HL-60 (cell line): ENCODE results near the gene MDFIC.

Source experiments
- GABPA ChIP-seq: IDR thresholded peaks from 2 replicates; pipeline ENCODE4 v1.6.1; 2012; ENCODE audit warnings: low read depth
- TF ChIP-seq, protein P1 (sequence below): IDR thresholded peaks from one replicate; pipeline ENCODE4 v1.5.1; 2011; ENCODE audit warnings: low read length, control low read depth, inconsistent platforms; ENCODE audit not compliant: insufficient read depth
- TF ChIP-seq, protein P2 (sequence below): IDR thresholded peaks from 2 replicates; pipeline ENCODE4 v1.6.1; 2012; ENCODE audit warnings: low read depth; ENCODE audit not compliant: insufficient replicate concordance

DNA sequence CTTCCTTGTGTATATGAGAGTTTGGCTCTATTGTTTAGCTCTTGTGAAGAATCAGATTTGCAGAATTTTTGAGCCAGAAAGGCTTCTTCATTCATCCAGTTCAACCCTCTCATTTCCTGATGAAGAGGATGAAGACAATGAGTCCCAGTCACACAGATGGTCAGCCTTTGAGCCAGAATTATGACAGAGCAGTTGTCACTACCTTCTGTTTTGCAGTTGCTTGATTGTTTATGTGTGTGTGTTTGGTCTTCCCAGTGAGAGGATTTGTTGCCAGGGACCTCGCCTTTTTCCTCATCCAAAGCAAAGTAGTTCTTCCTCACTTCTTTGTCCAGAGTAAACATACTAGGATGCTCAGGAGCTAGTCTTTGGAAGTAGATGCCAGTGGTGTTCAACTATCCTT is 15.6 kb downstream of the MDFIC start:
- TF ChIP-seq, protein P1, sequence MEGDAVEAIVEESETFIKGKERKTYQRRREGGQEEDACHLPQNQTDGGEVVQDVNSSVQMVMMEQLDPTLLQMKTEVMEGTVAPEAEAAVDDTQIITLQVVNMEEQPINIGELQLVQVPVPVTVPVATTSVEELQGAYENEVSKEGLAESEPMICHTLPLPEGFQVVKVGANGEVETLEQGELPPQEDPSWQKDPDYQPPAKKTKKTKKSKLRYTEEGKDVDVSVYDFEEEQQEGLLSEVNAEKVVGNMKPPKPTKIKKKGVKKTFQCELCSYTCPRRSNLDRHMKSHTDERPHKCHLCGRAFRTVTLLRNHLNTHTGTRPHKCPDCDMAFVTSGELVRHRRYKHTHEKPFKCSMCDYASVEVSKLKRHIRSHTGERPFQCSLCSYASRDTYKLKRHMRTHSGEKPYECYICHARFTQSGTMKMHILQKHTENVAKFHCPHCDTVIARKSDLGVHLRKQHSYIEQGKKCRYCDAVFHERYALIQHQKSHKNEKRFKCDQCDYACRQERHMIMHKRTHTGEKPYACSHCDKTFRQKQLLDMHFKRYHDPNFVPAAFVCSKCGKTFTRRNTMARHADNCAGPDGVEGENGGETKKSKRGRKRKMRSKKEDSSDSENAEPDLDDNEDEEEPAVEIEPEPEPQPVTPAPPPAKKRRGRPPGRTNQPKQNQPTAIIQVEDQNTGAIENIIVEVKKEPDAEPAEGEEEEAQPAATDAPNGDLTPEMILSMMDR, result no peak
- no peak for TF ChIP-seq GABPA
- TF ChIP-seq, protein P2, sequence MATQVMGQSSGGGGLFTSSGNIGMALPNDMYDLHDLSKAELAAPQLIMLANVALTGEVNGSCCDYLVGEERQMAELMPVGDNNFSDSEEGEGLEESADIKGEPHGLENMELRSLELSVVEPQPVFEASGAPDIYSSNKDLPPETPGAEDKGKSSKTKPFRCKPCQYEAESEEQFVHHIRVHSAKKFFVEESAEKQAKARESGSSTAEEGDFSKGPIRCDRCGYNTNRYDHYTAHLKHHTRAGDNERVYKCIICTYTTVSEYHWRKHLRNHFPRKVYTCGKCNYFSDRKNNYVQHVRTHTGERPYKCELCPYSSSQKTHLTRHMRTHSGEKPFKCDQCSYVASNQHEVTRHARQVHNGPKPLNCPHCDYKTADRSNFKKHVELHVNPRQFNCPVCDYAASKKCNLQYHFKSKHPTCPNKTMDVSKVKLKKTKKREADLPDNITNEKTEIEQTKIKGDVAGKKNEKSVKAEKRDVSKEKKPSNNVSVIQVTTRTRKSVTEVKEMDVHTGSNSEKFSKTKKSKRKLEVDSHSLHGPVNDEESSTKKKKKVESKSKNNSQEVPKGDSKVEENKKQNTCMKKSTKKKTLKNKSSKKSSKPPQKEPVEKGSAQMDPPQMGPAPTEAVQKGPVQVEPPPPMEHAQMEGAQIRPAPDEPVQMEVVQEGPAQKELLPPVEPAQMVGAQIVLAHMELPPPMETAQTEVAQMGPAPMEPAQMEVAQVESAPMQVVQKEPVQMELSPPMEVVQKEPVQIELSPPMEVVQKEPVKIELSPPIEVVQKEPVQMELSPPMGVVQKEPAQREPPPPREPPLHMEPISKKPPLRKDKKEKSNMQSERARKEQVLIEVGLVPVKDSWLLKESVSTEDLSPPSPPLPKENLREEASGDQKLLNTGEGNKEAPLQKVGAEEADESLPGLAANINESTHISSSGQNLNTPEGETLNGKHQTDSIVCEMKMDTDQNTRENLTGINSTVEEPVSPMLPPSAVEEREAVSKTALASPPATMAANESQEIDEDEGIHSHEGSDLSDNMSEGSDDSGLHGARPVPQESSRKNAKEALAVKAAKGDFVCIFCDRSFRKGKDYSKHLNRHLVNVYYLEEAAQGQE, result no peak
